Neural progenitor cell (in vitro differentiated cells): ENCODE measurements around the gene ZNF480. TPM values are rescaled to one million over a fixed set of nuclear protein-coding genes. Genes with fewer than 3 reads are reported as not detected.

ENCODE experiments used
- DNase-seq: peaks from one replicate; pipeline ENCODE4 v3.0.0-alpha.2; 2016; ENCODE audit warnings: low spot score
- H2AFZ ChIP-seq: fragments of 200-600 bp; sonication (generic); replicated peaks from 2 replicates; pipeline ENCODE4 v1.6.1; 2016; ENCODE audit warnings: antibody characterized with exemption
- H3F3A ChIP-seq: fragments of 200-600 bp; sonication (generic); 2 replicates; pipeline ENCODE4 v1.6.1; 2016; ENCODE audit warnings: antibody characterized with exemption, low read depth
- H3K27ac ChIP-seq: fragments of 200-600 bp; sonication (generic); 2 replicates; pipeline ENCODE4 v1.5.1; 2016; ENCODE audit warnings: mild to moderate bottlenecking
- H3K27me3 ChIP-seq: fragments of 200-600 bp; sonication (generic); 2 replicates; pipeline ENCODE4 v1.6.1; 2016; ENCODE audit warnings: mild to moderate bottlenecking, moderate library complexity
- H3K36me3 ChIP-seq: fragments of 200-600 bp; sonication (generic); 2 replicates; pipeline ENCODE4 v1.5.1; 2016
- H3K4me1 ChIP-seq: fragments of 200-600 bp; sonication (generic); 2 replicates; pipeline ENCODE4 v1.6.1; 2016; ENCODE audit warnings: mixed run types
- H3K4me2 ChIP-seq: fragments of 200-600 bp; sonication (generic); 2 replicates; pipeline ENCODE4 v1.6.1; 2016
- H3K4me3 ChIP-seq: fragments of 200-600 bp; sonication (generic); 2 replicates; pipeline ENCODE4 v1.5.1; 2016
- H3K79me2 ChIP-seq: fragments of 200-600 bp; sonication (generic); 2 replicates; pipeline ENCODE4 v1.6.1; 2016; ENCODE audit warnings: low read depth
- H3K9ac ChIP-seq: fragments of 200-600 bp; sonication (generic); 2 replicates; pipeline ENCODE4 v1.6.1; 2016
- H3K9me3 ChIP-seq: fragments of 200-600 bp; sonication (generic); 2 replicates; pipeline ENCODE4 v1.5.1; 2016; ENCODE audit warnings: low read depth
- H4K20me1 ChIP-seq: fragments of 200-600 bp; sonication (generic); 2 replicates; pipeline ENCODE4 v1.6.1; 2016; ENCODE audit warnings: low read depth
- H3K27ac Mint-ChIP-seq: 3 replicates; pipeline ENCODE4 v1.8.0; 2021; ENCODE audit warnings: mixed read lengths
- H3K27me3 Mint-ChIP-seq: 2 replicates; pipeline ENCODE4 v1.8.0; 2022; ENCODE audit warnings: low read depth, mild to moderate bottlenecking, inconsistent platforms, moderate library complexity, mixed read lengths; ENCODE audit not compliant: insufficient read depth
- H3K36me3 Mint-ChIP-seq: 3 replicates; pipeline ENCODE4 v1.8.0; 2021; ENCODE audit warnings: mixed read lengths
- H3K4me1 Mint-ChIP-seq: 3 replicates; pipeline ENCODE4 v1.8.0; 2021; ENCODE audit warnings: mixed read lengths
- H3K4me3 Mint-ChIP-seq: 3 replicates; pipeline ENCODE4 v1.8.0; 2021; ENCODE audit warnings: mild to moderate bottlenecking, moderate library complexity, mixed read lengths
- H3K9me3 Mint-ChIP-seq: 3 replicates; pipeline ENCODE4 v1.8.0; 2020; ENCODE audit warnings: mixed read lengths
- CTCF ChIP-seq: fragments of 200-600 bp; sonication (generic); IDR thresholded peaks from 2 replicates; pipeline ENCODE4 v1.5.1; 2017; ENCODE audit warnings: antibody characterized with exemption, mild to moderate bottlenecking
- EZH2 ChIP-seq: fragments of 200-600 bp; sonication (generic); IDR thresholded peaks from 2 replicates; pipeline ENCODE4 v1.6.1; 2017; ENCODE audit warnings: antibody characterized with exemption, mild to moderate bottlenecking, moderate library complexity
- EZH2phosphoT487 ChIP-seq: fragments of 200-600 bp; sonication (generic); IDR thresholded peaks from 2 replicates; pipeline ENCODE4 v1.6.1; 2017; ENCODE audit warnings: antibody characterized with exemption
- total RNA-seq: library from RNA; depleted of rRNA; stranded (reverse); fragments of >200 nt; gene quantifications from 2 replicates; pipeline ENCODE4 v1.2.3, GENCODE V29; 2015; ENCODE audit warnings: low replicate concordance

The ZNF480 gene
- total RNA-seq, 1 donor from 2014 or later, result 18.1 TPM

DNA sequence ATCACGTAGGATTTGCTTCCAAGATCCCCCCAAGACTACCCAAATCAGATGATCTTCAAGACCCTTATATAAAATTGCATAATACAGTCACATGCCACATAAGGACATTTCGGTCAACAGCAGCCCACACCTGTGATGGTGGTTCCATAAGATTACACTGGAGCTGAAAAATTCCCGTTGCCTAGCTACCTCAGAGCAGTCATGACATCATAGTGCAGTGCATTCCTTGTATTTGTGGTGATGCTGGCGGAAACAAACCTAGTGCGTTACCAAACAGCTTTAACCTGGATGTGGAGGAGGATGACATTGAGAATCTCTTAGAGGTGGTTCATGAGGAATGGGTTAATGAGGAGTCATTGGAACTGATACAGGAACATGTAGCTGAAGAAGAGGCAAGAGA, 22.8 kb upstream of the ZNF480 start:
- H3K9me3 ChIP-seq, result no peaks in the 10 kb centered on the region
- H3K4me1 Mint-ChIP-seq, result peaks cover 8% of the 10 kb centered on the region
- no peak overlapping the region for H3K27ac ChIP-seq
- H3K27ac Mint-ChIP-seq, result no peak overlapping the region
- H3K4me3 ChIP-seq, result no peak overlapping the region
- DNase-seq, result no peak
- peaks cover 77% of the 10 kb centered on the region for H3K36me3 Mint-ChIP-seq
- H3K4me1 ChIP-seq, result peaks cover 11% of the 10 kb centered on the region
- H3K27me3 ChIP-seq, result no peaks in the 10 kb centered on the region
- no peak overlapping the region for H3K9ac ChIP-seq
- H3F3A ChIP-seq, result peaks cover under 1% of the 10 kb centered on the region
- no peak overlapping the region for H3K4me2 ChIP-seq
- TF ChIP-seq EZH2, result no peak
- TF ChIP-seq EZH2phosphoT487, result no peak
- H3K36me3 ChIP-seq, result peaks cover 5% of the 10 kb centered on the region
- H3K4me3 Mint-ChIP-seq, result peak overlapping the region; percentile 8
- peaks cover 5% of the 10 kb centered on the region for H3K27me3 Mint-ChIP-seq
- peaks cover 98% of the 10 kb centered on the region for H3K79me2 ChIP-seq
- H2AFZ ChIP-seq, result no peak overlapping the region
- H3K9me3 Mint-ChIP-seq, result peaks cover 81% of the 10 kb centered on the region
- peaks cover 31% of the 10 kb centered on the region for H4K20me1 ChIP-seq

GRCh38 chr19:52275988-52276387, 21.0 kb upstream of the ZNF480 start:
- Mint-ChIP-seq H3K36me3 (peaks cover 74% of the 10 kb centered on the region), H3K4me3 (no peak overlapping the region), H3K27me3 (peaks cover 2% of the 10 kb centered on the region), H3K9me3 (peaks cover 82% of the 10 kb centered on the region), H3K4me1 (no peaks in the 10 kb centered on the region), H3K27ac (no peak overlapping the region)
- Histone ChIP-seq H2AFZ (no peak overlapping the region), H3K4me1 (peaks cover 7% of the 10 kb centered on the region), H4K20me1 (peaks cover 31% of the 10 kb centered on the region), H3K27me3 (no peaks in the 10 kb centered on the region), H3K9me3 (no peaks in the 10 kb centered on the region), H3K79me2 (peaks cover 100% of the 10 kb centered on the region), H3K9ac (no peak overlapping the region), H3K4me2 (peak overlapping the region; percentile 38), H3F3A (no peaks in the 10 kb centered on the region), H3K27ac (no peak overlapping the region), H3K4me3 (no peak overlapping the region), H3K36me3 (peaks cover 5% of the 10 kb centered on the region)
- no peak for TF ChIP-seq EZH2phosphoT487
- DNase-seq, result no peak

GRCh38 chr19:52277471-52277870, 19.5 kb upstream of the ZNF480 start:
- H3K9me3 ChIP-seq, result no peaks in the 10 kb centered on the region
- H2AFZ ChIP-seq, result no peak overlapping the region
- TF ChIP-seq EZH2, result no peak
- TF ChIP-seq EZH2phosphoT487, result no peak
- TF ChIP-seq CTCF, result no peak
- no peak overlapping the region for H3K27ac Mint-ChIP-seq
- no peaks in the 10 kb centered on the region for H3K27me3 Mint-ChIP-seq
- H4K20me1 ChIP-seq, result peaks cover 37% of the 10 kb centered on the region
- no peak overlapping the region for H3K4me3 ChIP-seq
- H3K27ac ChIP-seq, result no peak overlapping the region
- H3K9ac ChIP-seq, result no peak overlapping the region
- H3F3A ChIP-seq, result no peaks in the 10 kb centered on the region
- peaks cover 100% of the 10 kb centered on the region for H3K79me2 ChIP-seq
- no peaks in the 10 kb centered on the region for H3K27me3 ChIP-seq
- DNase-seq, result no peak
- H3K4me3 Mint-ChIP-seq, result peak overlapping the region; percentile 58
- H3K36me3 ChIP-seq, result no peaks in the 10 kb centered on the region
- H3K9me3 Mint-ChIP-seq, result peaks cover 83% of the 10 kb centered on the region
- H3K4me1 ChIP-seq, result peaks cover 7% of the 10 kb centered on the region
- no peaks in the 10 kb centered on the region for H3K4me1 Mint-ChIP-seq
- H3K36me3 Mint-ChIP-seq, result peaks cover 75% of the 10 kb centered on the region
- no peak overlapping the region for H3K4me2 ChIP-seq

DNA sequence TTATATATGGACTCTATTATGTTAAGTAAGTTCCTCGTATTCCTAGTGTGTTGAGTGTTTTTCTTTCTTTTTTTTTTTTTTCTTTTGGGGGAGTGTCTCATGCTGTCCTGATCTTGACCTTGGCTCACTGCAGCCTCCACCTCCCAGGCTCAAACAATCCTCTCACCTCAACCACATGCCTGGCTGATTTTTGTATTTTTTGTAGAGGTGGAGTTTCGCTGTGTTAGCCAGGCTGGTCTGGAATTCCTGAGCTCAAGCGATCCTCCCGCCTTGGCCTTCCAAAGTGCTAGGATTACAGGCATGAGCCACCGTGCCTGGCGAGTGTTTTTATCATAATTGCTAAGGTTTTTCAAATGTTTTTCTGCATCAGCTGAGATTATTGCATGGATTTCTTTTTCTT, 10.7 kb upstream of the ZNF480 start:
- no peaks in the 10 kb centered on the region for H3F3A ChIP-seq
- DNase-seq, result no peak
- H3K4me2 ChIP-seq, result no peak overlapping the region
- no peak overlapping the region for H3K4me3 ChIP-seq
- Mint-ChIP-seq H3K36me3 (peaks cover 82% of the 10 kb centered on the region), H3K4me1 (no peaks in the 10 kb centered on the region), H3K27ac (no peak overlapping the region), H3K4me3 (no peak overlapping the region), H3K27me3 (no peaks in the 10 kb centered on the region), H3K9me3 (peaks cover 77% of the 10 kb centered on the region)
- no peak overlapping the region for H3K9ac ChIP-seq
- H3K9me3 ChIP-seq, result no peaks in the 10 kb centered on the region
- H2AFZ ChIP-seq, result no peak overlapping the region
- no peak for TF ChIP-seq EZH2phosphoT487
- no peak for TF ChIP-seq CTCF
- TF ChIP-seq EZH2, result no peak
- no peaks in the 10 kb centered on the region for H3K4me1 ChIP-seq
- peaks cover 11% of the 10 kb centered on the region for H3K36me3 ChIP-seq
- no peak overlapping the region for H3K27ac ChIP-seq
- peaks cover 12% of the 10 kb centered on the region for H4K20me1 ChIP-seq
- no peaks in the 10 kb centered on the region for H3K27me3 ChIP-seq
- H3K79me2 ChIP-seq, result peaks cover 53% of the 10 kb centered on the region
